GM12892 (cell line): ENCODE data around the gene HLA-DQB2.
"Not testable (repeated sequence)": the region's sequence is repeated elsewhere in the genome, so short reads cannot be mapped to it uniquely, and the experiment has no call there.

ENCODE experiments used
- DNase-seq: peaks from one replicate; pipeline ENCODE4 v3.0.0; 2011; ENCODE audit not compliant: insufficient read length
- FAIRE-seq: peaks from 2 replicates; lab custom pipeline; 2011; peaks lifted over from hg19 to GRCh38; lab: Jason Lieb, UNC
- POLR2A ChIP-seq: IDR thresholded peaks from 2 replicates; pipeline ENCODE4 v1.6.1; 2011; ENCODE audit warnings: low read depth, low read length, control low read depth
- POLR2AphosphoS5 ChIP-seq: IDR thresholded peaks from 2 replicates; pipeline ENCODE4 v1.6.1; 2011; ENCODE audit warnings: low read depth, low read length, control low read depth
- TAF1 ChIP-seq: IDR thresholded peaks from 2 replicates; pipeline ENCODE4 v1.6.1; 2011; ENCODE audit warnings: low read depth, mild to moderate bottlenecking, control low read depth, low read length, borderline replicate concordance

HLA-DQB2 gene

DNA sequence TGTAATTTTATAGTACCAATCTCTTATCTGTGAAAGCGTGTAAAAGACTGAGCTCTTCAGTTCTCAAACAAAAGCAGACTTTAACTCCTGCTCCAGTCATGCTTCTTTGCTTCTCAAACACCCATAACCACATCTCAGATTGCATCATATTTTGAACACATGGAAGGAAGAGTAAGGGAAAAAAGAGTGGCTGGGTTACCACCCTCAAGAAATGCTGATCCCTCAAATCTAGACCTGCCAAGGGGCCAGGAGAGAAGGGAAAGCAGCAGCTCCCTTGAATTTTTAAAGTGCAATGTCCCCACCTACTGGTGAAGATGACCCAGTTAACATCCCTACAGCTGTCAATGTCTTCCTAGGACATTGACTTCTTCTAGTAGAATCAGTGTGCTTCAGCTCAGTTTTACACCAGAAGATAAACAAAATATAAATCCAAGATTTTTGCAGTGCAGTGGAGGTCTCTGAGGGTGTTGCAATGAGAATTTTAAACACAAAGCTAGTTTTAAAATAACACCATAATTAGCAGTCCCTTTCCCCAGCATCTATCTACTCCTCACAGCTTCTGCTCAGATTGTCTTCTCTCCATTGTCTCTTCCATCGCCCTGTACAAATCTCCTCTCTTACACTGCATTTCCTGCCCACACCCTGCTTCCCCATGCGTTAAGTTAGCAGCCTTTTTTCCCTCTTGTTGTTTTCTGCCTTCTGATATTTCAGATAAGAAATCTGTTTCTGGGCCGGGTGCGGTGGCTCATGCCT lies 22.6 kb upstream of the HLA-DQB2 start:
- TF ChIP-seq POLR2A (no peak), POLR2AphosphoS5 (no peak), TAF1 (no peak)
- no peak for DNase-seq
- FAIRE-seq = peak; percentile 77

DNA sequence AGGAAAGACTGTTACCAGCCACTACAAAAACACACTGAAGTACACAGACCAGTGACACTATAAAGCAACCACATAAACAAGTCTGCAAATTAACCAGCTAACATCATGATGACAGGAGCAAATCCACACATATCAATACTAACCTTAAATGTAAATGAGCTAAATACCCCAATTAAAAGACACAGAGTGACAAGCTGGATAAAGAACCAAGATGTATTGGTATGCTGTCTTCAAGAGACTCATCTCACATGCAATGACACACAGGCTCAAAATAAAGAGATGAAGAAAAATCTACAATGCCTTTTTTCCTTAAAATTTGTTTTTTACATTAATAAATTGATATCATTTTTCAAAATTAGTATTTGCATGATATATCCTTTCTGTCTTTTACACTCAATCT lies 19.6 kb upstream of the HLA-DQB2 start:
- FAIRE-seq = not testable (repeated sequence)

DNA sequence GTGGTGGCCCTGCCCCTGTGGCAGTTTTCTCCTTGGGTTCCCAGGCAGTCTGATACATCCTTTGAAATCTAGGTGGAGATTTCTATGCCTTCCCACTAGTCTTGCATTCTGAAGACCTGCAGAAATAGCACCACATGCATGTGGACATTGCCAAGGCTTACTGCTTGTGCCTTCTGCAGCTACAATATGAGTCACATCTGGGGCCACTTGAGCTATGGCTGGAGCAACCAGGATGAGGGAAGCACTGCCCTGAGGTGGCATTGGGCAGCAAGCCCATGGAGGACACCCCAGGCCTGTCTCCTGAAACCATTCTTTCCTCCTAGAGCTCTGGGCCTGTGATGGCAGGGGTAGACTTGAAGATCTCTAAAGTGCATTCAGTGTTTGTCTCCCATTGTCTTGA lies 15.7 kb upstream of the HLA-DQB2 start:
- FAIRE-seq = no peak
- no peak for DNase-seq
- no peak for TF ChIP-seq TAF1
- no peak for TF ChIP-seq POLR2A
- no peak for TF ChIP-seq POLR2AphosphoS5

More for the DNA sequence above, 19.6 kb upstream of the HLA-DQB2 start:
- not testable (repeated sequence) for DNase-seq

DNA sequence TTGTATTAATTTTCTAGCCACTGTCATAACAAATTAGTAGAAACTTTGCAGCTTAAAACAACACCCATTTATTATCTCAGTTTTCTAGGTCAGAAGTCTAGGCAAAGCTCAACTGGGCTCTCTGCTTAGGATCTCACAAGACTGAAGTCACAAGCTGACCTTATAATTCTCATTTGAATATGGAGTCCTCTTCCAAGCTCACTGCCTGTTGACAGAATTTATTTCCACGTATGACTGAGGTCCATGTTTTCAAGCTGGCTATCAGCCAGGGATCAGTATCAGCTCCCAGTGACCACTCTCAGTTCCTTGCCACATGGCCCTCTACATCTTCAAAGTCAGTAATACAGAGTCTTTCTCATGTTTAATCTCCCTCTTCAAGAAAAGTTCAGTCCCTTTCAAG lies 11.7 kb upstream of the HLA-DQB2 start:
- TF ChIP-seq TAF1 (no peak), POLR2AphosphoS5 (no peak), POLR2A (no peak)
- DNase-seq (no peak), FAIRE-seq (no peak)

DNA sequence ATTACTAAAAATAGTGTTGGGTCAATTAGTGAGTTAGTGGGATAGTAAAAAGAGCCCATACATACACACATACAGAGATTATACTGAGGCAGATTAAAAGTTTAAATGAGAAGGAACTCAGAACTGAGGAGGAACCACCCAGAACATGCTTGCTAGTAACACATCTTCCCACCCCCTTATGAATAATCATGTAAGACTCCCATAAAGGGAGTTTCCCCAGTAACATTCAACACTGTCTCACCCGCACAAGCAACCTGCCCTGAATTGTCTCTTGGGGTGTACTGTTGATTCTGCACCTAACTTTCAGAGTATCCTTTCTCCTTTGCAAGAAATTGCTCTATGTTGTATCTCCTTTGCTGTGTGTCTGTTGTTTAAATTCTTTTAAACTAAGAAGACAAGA lies 11.1 kb upstream of the HLA-DQB2 start:
- DNase-seq (no peak), FAIRE-seq (no peak)
- TF ChIP-seq TAF1 = no peak
- no peak for TF ChIP-seq POLR2AphosphoS5
- TF ChIP-seq POLR2A = no peak

DNA sequence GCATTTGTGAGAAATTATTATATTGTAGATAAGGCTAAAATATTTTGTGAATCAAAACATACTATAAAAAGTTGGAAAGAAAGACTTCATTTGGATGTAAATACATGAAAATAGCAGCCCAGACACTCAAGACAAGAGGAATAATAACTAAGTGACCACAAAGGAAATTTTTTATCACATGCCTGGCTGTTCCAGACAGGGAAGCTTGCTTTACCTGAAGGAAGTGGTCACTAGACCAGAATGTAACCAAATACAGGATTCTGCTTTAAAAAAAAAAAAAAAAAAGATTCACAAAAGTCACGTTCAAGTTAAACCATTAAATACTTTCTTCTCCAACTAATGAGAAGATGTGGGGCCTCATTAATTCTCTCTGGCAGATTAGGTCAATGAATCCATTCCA lies 9.3 kb upstream of the HLA-DQB2 start:
- TF ChIP-seq TAF1 (no peak), POLR2AphosphoS5 (no peak), POLR2A (no peak)
- no peak for FAIRE-seq

DNA sequence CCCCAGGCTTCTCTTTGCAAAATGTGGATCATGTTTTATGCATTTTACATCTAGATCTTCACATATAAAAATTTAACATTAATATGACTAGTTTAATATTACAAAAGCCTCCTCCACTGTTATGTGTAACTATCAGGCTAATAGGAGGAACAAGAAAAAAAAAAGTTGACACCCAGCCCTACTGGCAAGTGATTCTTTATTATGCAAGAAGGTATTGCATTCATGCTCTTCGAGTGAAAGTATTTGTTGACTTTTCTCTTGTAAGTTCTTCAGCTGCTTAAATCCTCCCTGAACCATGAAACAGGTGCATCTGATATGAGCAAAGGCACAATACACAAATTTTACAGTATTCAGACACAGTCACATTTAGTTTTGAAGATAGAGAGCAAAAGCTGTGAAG lies 716 bp upstream of the HLA-DQB2 start:
- no peak for FAIRE-seq
- TF ChIP-seq TAF1 (no peak), POLR2AphosphoS5 (no peak), POLR2A (no peak)
- DNase-seq = no peak

More for the DNA sequence above, 9.3 kb upstream of the HLA-DQB2 start:
- no peak for DNase-seq

DNA sequence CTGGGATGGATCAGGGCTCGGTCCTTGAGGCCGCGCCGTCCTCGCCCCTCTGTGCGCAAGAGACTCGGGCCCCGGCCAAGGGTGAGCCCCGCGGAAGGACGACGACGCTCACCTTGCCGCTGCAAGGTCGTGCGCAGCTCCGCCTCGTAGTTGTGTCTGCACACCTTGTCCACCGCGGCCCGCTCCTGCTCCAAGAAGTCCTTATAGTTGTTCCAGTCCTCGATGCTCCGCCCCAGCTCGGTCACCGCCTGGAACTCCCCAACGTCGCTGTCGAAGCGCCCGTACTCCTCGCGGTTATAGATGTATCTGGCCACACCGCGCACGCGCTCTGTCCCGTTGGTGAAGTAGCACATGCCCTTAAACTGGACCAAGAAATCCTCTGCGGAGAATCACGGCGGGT lies 1.8 kb downstream of the HLA-DQB2 start:
- TF ChIP-seq TAF1 (no peak), POLR2A (no peak), POLR2AphosphoS5 (no peak)
- no peak for DNase-seq
- no peak for FAIRE-seq

DNA sequence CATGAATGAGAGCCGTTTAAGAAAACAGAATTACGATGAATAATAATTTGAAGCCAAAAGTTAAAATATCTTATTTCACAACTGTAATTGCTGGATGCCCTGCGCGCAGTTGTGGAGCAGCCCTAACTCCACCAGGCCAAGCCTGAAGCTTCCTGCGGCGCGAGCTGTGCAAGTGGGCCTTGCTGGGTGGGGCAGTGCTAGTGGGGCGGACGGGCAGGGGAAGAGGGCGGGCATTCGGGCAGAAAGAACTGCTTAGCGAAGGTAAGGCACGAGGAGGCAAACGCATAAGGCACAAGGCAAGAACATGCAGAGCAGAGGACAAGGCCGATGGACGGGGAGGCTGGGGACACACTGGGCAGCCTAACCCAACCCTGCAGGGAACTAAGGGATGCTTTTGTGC lies 2.3 kb downstream of the HLA-DQB2 start:
- no peak for FAIRE-seq
- no peak for DNase-seq
- no peak for TF ChIP-seq POLR2A
- TF ChIP-seq POLR2AphosphoS5 = no peak
- TF ChIP-seq TAF1 = no peak

DNA sequence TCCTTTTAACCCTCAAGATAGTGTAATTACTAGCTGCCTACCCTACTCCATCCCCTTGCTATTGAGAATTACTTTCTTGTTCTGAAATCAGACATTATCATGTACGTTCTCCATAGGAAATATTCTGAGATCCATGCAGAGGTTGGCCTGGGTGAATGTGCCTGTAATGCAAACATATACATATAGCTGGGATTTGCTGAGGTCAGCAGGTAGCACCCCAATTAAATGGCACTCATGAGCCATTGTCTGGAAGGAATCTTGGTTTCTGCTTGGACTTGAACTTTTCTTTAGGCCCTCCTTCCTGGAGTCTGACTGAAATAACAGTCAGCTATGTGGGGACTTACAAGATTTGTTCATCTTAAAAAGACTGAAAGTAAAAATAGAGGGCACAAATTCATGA lies 3.7 kb downstream of the HLA-DQB2 start:
- TF ChIP-seq POLR2AphosphoS5 (no peak), TAF1 (no peak), POLR2A (no peak)
- no peak for DNase-seq
- no peak for FAIRE-seq

DNA sequence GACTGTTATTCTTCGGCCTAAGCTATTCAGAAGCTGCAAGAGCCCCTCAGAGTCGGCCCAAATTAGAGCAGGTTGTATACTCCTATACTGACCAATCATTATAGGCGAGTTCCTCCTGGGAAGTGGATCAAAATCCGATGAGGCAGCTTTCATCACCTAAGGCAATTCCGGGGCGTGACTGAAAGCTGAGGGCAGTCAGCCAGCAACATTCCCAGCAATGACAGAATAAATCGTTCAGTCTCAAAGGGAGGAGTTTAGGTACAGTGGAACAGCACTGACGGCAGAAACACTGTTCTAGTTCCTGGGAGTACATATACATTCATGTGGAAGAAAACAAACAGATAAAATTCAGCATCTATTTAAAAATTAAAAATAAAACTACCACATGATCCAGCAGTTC lies 10.8 kb downstream of the HLA-DQB2 start:
- TF ChIP-seq POLR2AphosphoS5 (no peak), POLR2A (no peak), TAF1 (no peak)
- DNase-seq (no peak), FAIRE-seq (no peak)

DNA sequence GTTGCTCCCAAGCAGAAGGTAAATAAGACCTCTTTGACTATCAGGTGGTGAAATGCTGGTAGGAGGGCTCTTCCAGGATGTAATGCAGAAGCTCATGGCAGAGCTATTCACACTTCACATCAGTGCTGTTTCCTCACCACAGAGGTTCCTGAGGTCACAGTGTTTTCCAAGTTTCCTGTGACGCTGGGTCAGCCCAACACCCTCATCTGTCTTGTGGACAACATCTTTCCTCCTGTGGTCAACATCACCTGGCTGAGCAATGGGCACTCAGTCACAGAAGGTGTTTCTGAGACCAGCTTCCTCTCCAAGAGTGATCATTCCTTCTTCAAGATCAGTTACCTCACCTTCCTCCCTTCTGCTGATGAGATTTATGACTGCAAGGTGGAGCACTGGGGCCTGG lies 17.7 kb downstream of the HLA-DQB2 start:
- not testable (repeated sequence) for DNase-seq
- FAIRE-seq = peak; percentile 77
